Measurements from ENCODE around the gene LEUTX.
A peak's percentile ranks its signal among the peaks of the same experiment; 100 is the strongest.
"Not testable (repeated sequence)": the region's sequence is repeated elsewhere in the genome, so short reads cannot be mapped to it uniquely, and the experiment has no call there.

LEUTX gene

DNA sequence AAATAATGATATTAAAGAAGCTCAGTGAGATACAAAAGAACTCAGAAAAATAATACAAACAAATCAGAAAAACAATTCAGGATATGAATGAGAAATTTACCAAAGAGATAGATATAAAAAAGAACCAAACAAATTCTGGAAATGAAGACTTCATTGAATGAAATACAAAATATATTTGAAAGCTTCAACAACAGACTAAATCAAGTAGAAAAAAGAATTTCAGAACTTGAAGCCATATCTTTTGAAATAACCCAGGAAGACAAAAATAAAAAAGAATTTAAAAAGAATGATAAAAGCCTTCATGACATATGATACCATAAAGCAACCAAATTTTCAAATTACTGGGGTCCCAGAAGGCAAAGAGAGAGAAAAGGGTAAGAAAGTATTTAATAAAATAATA is 9.6 kb downstream of the LEUTX start:
- DNase-seq: no peak

DNA sequence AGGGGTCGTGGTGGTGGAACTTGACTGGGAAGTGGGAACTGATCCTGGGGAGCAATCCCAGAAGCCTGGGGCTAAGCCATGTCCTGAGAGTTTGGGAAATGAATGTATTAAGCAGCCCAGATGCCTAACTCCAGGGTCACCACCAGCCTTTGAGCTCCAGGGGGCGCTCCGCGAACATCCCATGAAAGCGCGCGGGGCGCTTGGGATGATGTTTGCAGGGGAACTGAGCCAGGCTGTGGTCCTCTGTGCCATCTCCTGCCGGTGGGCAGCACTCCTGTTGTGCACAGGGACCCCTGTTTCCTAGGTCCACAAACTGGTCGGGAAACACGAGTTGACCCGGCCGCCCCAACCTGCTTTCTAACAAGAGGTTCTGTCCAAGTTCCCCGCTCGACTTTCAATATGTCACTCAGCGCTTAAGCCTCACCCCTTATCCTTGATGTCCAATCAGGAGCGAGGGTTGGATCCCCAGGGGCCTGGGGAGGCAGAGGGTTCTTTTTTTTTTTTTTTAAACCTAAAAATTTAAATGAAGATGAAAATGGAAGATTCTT is 14.4 kb downstream of the LEUTX start:
- DNase-seq: peak; percentile 75

DNA sequence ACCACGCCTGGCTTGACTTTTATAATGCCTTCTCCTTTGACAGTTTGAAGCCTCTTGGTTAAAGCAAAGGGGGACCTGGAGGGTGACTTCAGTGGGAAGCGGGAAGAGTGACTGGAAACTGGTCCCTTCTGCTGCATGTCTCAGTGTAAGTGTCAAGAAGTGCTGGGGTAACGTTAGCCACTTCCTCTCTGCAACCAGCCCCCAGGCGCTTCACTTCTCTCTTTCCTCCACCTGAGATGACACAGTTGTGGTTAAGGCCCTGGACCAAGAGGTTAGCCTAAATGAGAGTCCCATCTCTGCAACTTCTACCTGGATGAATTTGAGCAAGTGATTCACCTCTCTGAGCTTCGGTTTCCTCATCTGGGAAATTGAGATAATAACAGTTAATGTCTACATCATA is 16.3 kb downstream of the LEUTX start:
- no peak for DNase-seq

DNA sequence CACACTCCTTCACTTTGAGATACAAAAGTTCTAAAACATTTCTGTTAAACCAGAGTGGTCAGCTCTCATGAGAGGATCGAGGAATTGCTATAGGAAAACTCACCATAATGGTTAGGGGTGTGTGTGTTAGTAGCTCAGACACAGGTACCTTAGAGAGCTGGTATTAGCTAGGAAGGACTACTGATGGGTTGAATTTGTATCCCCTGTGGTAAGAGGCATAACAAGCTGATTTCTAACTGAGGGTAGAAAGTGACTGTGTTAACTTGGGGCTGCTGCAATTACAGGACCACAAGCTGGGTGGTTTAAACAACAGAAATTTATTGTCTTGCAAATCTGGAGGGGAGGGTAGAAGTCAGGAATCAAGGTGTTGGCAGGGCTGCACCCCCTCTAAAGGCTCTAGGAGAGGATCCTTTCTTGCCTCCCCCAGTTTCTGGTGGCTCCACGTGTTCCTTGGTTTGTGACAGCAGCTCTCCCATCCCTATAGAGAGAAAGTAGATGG is 17.4 kb downstream of the LEUTX start:
- no peak for DNase-seq

DNA sequence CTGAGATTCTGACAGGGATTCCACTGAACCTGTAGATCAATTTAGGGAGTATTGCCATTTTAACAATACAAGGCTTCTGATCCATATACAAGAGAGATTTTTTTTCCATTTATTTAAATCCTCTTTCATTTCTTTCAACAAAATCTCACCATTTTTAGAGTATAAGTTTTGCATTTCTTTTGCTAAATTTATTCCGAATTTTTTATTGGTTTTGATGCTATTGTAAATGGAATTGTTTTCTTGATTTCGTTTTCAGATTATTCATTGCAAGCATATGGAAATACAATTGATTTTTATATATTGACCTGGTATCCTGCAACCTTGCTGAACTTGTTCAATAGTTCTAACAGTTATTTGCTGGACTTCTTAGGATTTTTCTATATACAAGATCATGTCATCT is 18.4 kb downstream of the LEUTX start:
- no peak for DNase-seq

DNA sequence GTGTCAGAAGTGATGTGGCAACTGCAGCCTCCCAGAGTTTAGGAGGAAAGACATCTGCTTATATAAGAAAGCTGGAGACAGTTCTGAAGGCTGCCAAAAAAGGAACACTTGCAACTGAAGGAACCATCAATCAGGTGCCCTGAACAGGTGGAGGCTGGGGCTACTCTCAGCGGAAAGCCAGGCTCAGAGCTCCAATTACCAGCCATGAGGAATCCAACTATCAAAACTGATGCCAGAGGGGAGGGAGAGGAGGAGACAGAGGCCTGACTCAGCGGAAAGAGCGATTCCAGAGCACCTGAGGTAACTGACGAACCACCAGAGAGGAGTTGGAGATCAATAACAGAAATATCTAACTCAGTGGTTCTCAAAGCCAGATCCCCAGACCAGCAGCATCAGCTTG is 24.3 kb downstream of the LEUTX start:
- DNase-seq: no peak

DNA sequence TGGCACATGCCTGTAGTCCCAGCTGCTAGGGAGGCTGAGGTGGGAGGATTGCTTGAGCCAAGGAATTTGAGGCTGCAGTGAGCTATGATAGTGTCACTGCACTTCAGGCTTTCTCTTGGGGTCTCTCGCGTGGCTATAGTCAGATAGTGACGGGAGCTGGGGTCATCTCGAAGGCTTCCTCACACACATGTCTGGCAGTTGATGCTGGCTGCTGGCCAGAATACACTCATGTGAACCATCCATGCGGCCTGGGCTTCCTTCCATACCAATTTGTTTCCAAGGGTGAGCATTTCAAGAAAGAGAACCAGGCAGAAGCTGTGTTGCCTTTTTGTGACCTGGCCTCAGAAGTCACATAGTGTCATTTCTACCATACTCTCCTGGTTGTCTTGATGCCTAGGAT is 26.4 kb downstream of the LEUTX start:
- no peak for DNase-seq

DNA sequence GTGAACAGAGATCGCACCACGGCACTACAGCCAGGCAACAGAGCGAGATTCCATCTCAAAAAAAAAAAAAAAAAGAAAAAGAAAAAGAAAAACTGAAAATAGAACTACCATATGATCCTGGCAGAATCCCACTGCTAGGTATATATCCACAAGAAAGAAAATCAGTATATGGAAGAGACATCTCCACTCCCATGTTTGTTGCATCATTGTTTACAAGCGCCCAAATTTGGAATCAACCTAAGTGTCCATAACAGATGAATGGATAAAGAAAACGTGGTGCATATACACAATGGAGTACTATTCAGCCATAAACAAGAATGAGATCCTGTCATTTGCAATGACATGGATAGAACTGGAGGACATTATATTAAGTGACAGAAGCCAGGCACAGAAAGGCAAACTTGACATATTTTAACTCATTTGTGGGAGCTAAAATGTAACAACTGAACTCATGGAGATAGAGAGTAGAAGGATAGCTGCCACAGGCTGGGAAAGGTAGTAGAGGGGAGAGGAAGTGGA is 29.3 kb downstream of the LEUTX start:
- no peak for DNase-seq

DNA sequence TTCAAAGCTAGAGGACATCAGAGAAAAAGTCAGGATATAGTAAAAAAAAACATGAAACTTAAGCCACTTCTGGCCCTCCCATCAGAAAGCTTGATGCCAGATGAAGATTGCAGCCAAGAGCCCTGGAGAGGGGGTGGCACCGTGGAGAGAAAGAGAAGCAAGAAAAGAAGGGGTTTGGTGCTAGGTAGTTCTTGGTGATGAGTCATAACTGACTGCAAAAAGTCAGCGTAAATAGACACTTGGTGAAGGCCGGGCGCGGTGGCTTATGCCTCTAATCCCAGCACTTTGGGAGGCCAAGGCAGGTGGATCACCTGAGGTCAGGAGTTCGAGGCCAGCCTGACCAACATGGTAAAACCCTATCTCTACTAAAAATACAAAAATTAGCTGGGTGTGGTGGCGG is 30.0 kb downstream of the LEUTX start:
- not testable (repeated sequence) for DNase-seq

DNA sequence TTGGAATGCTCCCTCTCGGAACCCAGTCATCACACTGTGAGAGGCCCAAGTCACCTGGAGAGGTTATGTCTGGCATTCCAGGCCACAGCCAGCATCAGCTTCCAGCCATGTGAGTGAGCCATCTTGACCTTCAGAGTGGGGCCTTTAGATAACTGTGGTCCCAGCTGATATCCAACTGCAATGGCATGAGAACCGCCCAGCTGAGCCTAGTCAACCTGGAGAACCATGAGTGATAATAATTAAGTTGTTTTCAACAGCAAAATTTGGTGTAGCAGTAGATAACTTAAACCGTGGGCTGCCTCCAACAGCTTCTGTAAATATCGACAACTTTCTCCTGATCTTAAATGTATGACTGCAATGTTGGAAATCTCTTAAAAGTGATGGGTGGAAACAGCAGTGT is 30.7 kb downstream of the LEUTX start:
- DNase-seq: no peak

DNA sequence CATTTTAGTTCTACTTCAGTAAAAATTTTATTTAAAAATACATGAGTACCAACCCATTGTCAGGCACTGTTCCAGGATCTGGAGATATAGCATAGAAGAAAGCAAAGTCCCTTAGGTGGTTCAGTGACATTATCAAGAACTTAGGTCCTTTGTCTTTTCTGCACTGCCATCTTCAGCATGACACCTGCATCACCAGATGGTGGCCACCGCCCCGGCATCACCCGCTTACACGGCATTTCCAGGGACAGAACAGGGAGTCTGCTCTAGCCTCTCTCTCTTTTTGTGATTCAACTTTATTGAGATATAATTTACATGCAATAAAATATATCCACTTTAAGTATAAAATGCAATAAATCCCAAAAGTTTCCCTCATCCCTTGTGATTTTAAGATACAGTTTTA is 31.8 kb downstream of the LEUTX start:
- no peak for DNase-seq

DNA sequence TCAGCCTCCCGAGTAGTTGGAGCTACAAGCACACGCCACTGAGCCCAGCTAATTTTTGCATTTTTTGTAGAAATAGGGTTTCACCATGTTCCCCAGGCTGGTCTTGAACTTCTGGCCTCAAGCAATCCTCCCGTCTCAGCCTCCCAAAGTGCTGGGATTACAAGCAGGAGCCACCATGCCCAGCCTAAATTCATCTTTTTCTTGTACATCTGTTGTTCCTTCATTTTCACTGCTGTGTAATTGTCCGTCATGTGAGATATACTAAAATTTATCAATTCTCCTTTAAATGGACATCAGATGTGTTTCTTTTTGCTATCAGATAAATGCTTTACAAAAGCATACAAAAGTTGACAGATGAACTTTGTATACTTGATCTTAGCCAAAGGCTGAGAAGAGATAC is 32.4 kb downstream of the LEUTX start:
- no peak for DNase-seq

DNA sequence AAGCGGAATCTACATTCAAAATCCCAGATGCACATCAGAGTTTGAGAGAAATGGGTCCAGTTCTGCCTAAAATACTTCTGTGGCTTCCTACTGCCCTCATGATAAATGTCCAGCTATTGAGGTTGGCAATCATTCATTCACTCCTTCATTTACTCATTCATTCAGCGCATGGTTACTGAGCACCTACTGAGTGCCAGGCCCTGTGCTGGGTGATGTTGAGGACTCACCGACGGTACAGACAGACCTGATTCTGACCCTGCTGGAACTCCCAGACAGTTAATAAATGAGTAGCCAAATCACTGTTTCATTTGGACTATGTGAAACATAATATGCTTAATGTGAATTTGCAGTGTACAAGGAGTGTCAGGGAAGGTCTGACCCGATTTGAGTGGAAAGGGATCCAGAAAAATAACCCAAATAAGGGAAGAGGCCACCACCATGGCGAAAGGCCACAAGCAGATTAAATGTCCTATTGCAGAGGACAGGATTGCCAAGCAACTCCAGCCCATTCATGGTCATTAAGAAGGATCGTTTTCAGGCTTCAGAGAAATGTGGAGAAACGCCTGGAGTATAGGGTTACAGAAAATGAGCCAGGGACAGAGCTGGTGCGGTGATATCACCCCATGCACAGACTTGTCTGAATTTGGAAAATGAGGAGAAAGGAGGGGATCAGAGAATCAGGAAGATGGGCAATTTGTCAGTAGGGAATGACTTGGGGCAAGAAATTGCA is 34.8 kb downstream of the LEUTX start:
- DNase-seq: no peak

DNA sequence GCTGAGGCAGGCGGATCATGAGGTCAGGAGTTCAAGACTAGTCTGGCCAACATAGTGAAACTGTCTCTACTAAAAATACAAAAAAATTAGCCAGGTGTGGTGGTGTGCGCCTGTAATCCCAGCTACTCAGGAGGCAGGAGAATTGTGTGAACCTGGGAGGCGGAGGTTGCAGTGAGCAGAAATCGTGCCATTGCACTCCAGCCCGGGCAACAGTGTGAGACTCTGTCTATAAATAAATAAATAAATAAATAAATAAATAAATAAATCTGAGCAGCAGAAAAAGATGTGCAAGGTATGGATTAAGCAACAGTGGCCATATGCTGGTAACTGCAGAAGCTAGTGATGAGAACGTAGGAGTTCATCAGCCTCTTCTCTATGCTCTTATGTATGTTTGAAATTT is 35.5 kb downstream of the LEUTX start:
- DNase-seq: not testable (repeated sequence)

DNA sequence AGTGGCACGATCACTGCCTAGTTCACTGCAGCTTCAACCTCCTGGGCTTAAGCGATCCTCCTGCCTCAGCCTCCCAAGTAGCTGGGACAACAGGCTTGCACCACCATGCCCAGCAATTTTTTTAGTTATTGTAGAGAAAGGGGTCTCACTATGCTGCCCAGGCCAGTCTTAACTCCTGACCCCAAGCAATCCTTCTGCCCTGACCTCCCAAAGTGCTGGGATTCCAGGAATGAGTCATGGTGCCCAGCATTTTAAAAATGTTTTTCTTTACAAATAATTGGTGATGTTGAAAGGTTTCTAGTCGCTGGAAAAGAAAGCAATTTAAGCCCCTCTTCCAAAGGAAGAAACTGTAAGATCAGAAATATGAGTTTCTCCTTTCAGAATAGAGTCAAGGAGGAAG is 35.9 kb downstream of the LEUTX start:
- no peak for DNase-seq

DNA sequence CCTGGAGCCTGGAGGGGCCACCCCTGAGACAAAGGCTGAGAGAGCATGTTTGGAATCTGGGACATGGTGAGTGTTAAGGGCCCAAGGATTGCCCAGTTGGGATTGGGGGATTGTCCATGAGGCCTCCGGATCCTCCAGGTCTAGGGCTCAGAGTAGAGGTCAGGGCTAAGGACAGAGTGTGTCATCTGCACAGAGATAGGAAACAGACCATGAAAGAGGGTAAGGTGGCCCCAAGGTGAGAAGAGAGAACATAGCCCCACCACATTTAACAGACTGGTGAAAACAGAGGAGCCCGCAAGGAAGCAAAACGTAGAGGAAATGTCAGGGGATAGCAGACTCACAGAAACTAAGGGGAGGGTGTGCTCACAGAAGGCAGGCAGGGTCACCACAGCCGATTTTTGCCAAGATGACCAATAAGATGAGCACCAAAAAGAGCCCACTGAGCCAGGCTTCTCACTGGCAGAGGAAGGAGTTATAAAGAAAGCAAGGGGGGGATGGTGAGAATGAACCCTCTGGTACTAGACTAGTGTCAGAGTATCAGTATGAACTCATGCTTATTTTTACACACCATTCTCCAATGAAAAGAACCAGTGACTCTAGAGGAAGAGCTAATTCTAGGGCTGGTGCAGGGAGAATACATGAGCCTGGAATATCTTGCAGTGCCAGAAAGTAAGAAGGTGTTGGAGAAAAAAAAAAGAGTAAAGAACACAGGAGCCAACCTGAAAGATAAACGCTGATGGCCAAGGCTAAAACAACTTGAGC is 37.8 kb downstream of the LEUTX start:
- DNase-seq: no peak

DNA sequence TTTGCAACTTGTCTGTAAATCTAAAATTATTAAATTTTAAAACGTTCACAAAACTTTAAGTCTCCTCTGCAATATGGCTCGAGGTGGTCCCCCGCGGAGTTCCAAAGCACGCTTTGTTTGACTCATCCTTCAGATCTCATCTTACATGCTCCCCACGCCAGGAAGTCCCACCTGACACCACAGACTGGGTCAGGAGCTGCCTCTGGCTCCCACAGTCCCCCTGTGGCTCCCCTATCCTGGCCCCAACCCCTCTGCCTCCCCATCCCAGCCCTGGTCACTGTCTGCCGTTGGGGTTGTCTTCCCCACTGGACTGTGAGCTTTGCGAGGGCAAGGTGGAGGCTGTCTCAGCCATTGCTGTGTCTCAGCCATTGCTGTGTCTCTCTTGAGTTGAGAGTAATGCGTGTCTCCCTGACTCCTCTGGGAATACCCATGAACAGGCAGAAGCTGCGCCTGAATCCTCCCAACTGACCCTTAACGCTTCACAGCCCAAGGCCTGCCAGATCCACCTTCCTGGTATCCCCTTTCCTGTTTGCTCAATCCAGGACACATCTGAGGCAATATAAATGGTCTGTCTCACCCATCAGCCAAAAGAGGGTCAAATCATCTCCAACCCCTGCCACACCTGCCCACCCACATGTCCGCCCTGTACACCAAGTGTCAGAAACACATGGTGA is 39.4 kb downstream of the LEUTX start:
- DNase-seq: no peak

DNA sequence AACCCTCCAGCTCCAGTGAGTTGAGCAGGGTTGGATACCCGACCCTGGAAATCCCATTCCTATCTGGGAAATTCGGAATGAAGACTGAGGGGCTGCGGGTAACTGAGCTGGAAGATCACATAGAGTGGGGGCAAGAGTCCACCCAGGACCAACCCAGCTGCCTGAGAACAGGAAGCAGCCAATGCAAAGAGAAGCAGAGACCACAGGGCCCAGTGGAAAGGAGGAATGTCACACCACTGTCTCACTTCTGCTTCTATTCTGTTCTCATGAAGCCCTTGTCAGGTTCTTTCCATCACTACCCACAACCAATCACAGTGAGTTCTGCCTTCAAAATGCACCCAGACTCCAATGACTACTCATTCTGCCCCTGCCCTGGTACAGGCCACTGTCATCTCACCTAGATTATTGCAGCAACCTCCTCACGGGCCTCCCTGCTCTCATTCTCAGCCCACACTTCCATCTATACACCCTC is 40.0 kb downstream of the LEUTX start:
- DNase-seq: no peak

DNA sequence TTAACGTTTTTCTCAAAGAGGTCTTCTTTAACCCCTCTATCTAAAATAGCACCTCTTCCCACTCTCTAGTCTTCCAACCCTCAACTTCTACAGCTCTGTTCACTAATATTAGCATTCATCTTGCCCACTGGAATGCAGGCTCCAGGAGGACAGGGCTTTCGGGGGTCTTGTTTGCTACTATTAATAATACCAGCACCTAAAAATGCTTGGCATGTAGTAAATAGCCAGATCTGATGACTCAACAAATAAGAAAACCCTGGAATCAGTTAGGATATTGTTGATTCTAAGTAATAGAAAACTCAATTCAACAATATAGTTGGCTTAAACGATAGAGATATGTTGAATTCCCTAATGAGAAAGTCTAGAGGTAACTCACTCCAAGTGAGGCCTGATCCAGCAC is 41.1 kb downstream of the LEUTX start:
- no peak for DNase-seq

DNA sequence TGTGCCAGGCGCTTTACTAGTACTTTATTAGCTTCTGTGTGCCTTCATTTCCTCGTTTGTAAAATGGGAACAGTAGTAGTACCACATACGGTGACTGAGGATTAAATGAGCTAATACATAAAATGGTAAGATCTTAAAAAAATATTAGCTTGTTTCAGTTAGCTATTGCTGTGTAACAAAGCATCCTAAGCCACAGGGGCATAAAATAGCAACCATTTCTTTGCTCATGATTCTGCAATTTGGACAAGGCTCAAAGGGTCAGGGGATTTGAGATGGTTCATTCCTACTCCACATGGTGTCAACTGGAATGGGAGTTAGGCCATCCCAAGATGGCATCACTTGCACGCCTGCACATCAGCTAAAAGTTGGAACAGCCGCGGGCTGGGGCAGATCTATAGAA is 42.0 kb downstream of the LEUTX start:
- no peak for DNase-seq

DNA sequence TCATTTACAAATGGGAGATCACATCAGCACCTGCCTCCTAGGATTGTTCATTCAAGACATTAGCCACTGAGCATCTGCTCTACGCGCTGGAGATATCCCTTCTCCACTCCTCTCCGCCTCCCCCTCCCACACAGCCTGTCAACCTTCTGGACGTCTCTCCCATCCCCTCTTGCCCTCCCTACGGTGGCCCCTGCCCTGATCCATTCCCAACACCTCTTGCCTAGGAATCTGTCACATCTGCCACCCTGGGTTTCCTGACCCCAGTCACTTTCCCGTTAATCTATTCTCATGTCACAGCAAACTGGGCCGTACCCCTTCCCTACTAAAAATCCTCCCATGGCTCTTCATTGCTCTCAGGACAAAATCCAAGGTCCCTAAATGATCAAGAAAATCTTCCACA is 45.0 kb downstream of the LEUTX start:
- no peak for DNase-seq

DNA sequence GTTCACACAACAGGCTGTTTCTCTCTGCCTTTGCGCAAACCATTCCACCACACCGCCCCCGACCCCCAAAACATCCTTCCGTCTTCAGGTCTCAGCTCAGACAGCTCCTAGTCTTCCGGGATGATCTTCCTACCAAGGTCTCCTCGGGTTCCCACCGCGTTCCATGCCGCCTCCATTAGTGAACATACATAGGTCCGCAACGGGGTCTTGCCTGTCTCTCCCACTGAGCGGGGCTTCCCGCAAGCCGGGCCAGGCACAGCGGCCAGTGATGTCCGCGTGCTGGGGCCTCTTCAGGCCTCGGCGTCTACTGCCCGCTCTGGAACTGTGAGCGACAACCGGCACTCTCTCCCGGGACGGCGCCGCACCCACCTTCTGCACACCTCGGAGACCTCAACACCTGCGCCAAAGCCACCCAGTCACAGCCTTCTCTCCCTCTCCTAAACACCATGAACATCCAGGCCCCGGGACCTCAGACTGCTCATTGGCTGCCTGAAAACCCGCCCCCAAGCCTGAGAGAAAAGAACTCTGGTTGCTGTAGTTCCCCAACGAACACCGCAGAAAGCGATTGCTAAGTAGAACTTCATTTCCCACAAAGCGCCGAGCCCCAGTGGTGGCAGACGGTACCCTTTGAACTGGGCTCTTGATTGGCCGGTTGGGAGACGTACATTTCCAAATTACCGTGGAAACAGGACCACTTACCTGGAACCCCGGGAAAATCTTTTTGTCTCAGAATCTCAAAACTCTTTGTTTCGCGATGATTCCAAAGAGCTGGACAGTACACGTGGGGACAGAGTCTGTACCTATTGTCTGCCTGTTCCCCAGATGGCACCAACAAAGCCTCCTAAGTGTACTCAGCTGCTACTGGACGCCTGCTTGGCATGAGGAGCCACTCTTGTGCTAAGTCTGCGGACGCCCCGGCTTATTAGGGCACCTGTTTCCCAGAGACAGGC is 45.8 kb downstream of the LEUTX start:
- peak; percentile 92 for DNase-seq
